HG03196 (cell line): ENCODE measurements around the gene GPX3.

Experiments
- ATAC-seq: cut with Tn5 transposase; IDR thresholded peaks from one replicate; pipeline ENCODE4 v1.9.1; 2021; ENCODE audit not compliant: unreplicated experiment

Gene GPX3

GRCh38 chr5:151012862-151013261, 7.5 kb upstream of the GPX3 start:
- ATAC-seq, result no peak

GRCh38 chr5:151014680-151015343, 5.6 kb upstream of the GPX3 start:
- no peak for ATAC-seq

GRCh38 chr5:151015974-151016587, 4.3 kb upstream of the GPX3 start:
- ATAC-seq, result no peak

- ATAC-seq, result no peak
These were observed 3.7 kb upstream of the GPX3 start for GRCh38 chr5:151016700-151017099.

GRCh38 chr5:151017897-151018296, 2.5 kb upstream of the GPX3 start:
- no peak for ATAC-seq

- no peak for ATAC-seq
These were observed 1.5 kb upstream of the GPX3 start for GRCh38 chr5:151018846-151019245.

GRCh38 chr5:151019331-151019730, 1.1 kb upstream of the GPX3 start:
- no peak for ATAC-seq

GRCh38 chr5:151021746-151022145, 1.4 kb downstream of the GPX3 start:
- no peak for ATAC-seq

GRCh38 chr5:151022511-151023018, 2.2 kb downstream of the GPX3 start:
- ATAC-seq, result no peak

GRCh38 chr5:151023047-151023615, 2.7 kb downstream of the GPX3 start:
- ATAC-seq, result no peak

GRCh38 chr5:151023651-151024050, 3.3 kb downstream of the GPX3 start:
- ATAC-seq, result no peak

- ATAC-seq, result no peak
These were observed 4.3 kb downstream of the GPX3 start for GRCh38 chr5:151024440-151025249.

- no peak for ATAC-seq
These were observed 4.8 kb downstream of the GPX3 start for GRCh38 chr5:151025250-151025606.

- no peak for ATAC-seq
These were observed 5.7 kb downstream of the GPX3 start for GRCh38 chr5:151026088-151026487.

GRCh38 chr5:151026679-151027078, 6.3 kb downstream of the GPX3 start:
- no peak for ATAC-seq

GRCh38 chr5:151027961-151028479, 7.6 kb downstream of the GPX3 start:
- ATAC-seq, result no peak

- no peak for ATAC-seq
These were observed 8.3 kb downstream of the GPX3 start for GRCh38 chr5:151028717-151029116.

- ATAC-seq, result no peak
These were observed 9.0 kb downstream of the GPX3 start for GRCh38 chr5:151029179-151030055.

GRCh38 chr5:151030056-151030336, 9.6 kb downstream of the GPX3 start:
- ATAC-seq, result no peak

GRCh38 chr5:151030379-151030778, 10.0 kb downstream of the GPX3 start:
- ATAC-seq, result no peak

GRCh38 chr5:151031554-151031953, 11.2 kb downstream of the GPX3 start:
- no peak for ATAC-seq
